ENCODE measurements around the gene SRPK2.
"Not testable (repeated sequence)": the region's sequence is repeated elsewhere in the genome, so short reads cannot be mapped to it uniquely, and the experiment has no call there.

The SRPK2 gene

GRCh38 chr7:105215821-105216220 is 172.9 kb downstream of the SRPK2 start:
- DNase-seq = no peak

DNA sequence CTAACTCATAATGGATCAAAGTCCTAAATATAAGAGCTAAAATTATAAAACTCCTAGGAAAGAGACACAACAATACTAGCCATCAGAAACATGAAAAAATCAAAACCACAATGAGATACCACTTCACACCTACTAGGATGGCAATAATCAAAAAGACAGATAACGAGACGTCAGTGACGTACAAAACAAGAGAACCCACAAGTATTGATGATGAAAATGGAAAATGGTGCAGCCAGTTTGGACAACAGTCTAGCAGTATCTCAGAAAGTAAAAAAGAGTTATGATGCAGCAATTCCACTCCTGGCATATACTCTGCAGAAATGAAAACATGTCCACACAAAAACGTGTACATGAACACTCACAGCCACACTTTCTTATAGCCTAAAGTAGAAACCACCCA is 173.5 kb downstream of the SRPK2 start:
- DNase-seq = no peak

GRCh38 chr7:105213611-105214010 is 175.1 kb downstream of the SRPK2 start:
- DNase-seq = no peak

DNA sequence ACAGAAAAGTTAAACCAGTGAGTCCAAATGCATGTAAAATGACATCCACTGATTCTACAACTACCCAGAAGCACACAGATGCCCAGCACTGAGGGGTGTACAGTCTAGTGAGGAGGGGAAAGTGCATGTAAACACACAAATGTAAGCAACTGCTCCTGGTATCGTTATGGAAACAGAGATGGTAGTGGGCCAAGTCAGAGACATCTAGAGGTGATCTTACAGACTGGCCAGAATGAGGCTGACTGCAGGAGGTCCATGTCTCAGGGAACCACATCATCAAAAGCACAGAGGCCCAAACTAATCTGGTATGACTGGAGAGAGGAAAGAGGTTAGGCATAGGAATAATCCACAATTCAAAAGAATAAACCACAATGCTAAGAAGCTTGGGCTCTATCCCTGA is 176.5 kb downstream of the SRPK2 start:
- DNase-seq = no peak

DNA sequence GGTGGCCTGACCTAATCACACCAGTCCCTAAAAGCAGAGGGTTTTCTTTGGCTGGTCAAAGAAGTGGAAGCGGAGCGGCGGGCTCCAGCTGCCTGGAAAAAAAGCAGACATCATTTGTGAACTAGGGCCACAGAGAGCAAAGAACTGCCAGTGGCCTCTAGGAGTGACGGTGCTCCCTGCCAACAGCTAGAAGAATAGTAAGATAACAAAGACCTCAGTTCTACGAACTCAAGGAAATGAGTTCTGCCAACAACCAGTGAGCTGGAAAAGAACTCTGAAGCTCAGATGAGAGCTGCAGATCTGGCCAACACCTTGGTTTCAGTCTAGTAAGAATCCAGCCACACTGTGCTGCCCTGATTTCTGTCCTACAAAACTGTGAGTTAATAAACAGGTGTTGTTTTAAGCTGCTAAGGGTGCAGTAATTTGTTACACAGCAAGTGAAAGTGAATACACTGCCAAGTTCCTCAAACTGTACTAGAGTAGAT is 178.0 kb downstream of the SRPK2 start:
- DNase-seq = no peak

- no peak for DNase-seq
These were observed 178.9 kb downstream of the SRPK2 start for GRCh38 chr7:105209870-105210269.

- no peak for DNase-seq
These were observed 179.3 kb downstream of the SRPK2 start for GRCh38 chr7:105209433-105209832.

- DNase-seq = no peak
These were observed 181.7 kb downstream of the SRPK2 start for GRCh38 chr7:105206985-105207384.

DNA sequence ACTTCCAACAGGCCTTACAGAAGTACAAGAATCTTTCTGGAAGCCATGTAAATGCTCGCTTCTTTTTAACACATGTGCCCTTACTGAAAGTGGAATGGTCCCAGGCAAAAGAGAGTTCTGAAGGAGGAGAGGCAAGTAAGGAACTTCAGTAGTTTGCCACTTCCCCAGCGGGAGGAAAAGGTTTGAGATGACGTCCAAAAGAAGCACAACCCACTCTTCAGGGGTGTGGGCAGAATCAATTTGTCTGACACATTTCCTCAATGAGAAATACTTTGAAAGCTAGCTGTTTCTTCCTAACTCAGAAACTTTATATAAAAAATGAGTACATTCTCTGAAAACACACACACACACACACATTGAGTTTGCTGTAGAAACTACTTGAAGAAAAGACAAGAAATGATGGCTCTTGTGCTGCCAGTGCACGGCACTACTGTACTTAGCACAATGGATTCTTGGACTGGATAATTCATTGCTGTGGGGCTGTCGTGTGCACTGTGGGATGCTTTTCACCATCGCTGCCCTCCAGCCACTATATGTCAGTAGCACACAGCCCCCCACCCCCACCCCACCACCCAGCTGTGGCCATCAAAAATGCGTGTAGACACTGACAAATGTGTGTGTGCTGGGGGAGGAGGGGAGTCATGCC is 183.0 kb downstream of the SRPK2 start:
- no peak for DNase-seq

DNA sequence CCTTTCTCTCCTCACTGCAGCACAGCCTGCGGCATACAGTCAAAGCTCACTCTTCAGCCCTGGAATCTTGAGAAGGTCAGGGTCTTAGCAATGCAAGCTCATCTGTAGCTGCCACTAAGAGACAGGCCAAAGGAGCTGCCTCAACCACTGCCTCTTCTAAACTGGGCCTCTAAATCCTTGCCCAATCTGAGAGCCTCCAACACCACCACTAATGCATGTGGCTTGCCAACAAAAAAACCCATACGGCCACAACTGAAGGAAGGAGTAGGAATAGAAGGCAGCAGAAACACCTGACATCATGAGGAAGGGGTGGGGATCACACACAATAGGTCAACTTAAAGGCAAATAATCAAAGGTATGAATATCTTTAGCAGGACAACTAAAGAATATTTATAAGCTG is 183.8 kb downstream of the SRPK2 start:
- DNase-seq = no peak

DNA sequence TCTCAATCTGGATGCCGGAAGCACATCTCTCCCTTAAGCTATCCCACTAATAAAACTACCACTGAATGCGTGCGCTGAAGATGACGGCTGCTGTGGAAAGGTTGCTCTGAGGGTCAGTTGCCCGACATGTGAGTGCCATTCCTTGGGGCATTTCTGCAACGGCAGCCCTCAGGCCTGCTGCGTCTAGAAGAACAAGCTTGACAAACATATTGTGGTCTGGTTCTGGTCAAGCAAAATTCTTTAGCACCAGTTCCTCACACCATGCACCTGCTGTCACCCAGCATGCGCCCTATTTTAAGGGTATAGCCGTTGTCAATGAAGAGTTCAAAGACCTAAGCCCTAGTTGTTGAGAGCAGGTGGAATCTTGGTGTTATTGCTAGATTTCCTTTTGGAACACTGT is 184.2 kb downstream of the SRPK2 start:
- no peak for DNase-seq

DNA sequence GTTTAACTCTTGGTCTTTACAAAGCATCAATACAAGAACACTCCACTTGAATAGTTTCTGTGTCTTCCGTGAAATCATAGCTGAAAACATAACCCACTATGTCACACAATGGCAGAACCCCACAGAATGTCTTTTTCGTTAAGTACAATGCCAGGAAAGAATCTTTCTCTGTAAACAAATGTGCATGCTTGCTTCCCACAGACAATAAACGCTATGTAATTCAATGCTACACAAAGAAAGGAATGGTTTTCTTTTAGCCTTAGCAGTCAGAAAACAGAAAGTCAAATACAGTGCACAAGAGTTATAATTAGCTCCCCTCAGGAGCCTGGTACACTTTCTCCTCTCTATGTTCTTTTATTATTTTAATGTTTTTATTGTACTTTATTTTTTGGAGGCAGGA is 186.1 kb downstream of the SRPK2 start:
- no peak for DNase-seq

DNA sequence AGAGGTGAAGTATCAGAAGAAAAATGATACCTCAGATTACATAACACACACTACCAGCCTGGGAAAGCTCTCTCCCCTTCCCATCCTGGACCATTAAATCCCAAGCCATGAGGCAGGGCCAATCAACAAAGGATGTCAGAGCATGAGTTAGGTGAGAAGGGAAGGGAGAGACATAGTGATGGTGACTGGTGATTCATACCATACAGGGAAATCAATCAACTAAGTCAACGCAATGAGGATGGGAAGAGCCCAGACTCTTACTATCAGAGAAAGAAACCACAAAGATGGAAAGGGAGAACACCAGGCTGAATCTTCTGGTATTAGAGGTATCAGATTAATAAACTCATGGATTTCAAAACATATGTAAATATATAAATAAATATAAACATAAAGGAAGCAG is 189.3 kb downstream of the SRPK2 start:
- DNase-seq = no peak

DNA sequence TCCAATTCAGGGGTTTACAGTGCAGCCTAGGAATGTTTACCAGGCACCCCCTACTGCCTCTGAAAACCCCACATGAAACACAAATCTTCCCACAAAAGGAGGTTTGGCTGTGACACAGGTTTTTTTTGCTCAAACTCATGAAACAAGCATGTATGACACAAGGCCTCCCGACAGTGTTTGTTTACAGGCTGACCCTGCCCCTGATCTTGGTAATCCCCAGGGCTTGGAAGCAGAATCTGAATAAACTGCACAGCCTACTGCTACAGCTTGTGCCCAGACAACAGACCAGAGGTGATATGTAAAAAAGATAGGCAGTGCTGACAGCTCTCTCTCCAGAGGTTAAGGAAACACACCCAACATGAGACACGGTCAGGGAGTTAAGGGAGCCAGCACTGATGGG is 190.5 kb downstream of the SRPK2 start:
- DNase-seq = no peak

- no peak for DNase-seq
These were observed 192.2 kb downstream of the SRPK2 start for GRCh38 chr7:105196473-105196872.

DNA sequence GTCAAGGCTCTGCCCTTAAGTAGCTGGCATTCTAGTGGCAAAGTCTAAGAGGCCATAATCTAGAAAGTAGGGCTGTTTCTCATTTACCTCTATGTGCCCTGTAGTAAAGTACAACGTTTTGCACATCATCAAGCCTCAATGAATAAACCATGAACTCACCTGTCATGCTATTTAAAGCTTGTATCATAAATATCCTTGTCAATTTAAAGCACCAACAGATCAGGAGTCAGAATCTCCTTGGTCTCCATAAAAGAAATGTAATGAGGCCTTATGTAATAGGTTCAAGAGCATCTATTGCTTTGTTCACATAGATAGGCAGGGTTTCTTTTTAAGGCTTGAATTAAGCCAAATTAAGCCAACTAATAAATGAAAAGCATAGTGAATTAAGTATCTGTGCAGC is 192.8 kb downstream of the SRPK2 start:
- no peak for DNase-seq

GRCh38 chr7:105194959-105195358 is 193.8 kb downstream of the SRPK2 start:
- not testable (repeated sequence) for DNase-seq

DNA sequence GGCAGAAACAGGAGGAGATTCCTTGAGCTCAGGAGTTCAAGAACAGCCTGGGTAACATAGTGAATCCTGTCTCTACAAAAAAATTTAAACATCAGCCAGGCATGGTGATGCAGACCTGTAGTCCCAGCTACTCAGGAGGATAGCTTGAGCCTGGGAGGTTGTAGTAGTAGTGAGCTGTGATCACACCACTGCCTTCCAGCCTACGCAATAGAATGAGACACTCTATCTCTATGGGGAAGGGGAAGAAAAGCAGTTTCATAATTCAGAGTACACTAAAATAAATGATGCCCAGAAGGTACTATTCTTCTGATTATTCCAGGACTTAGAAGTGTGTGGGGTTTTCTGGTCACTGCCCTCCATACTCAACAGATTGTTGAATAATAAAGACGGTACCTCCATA is 197.4 kb downstream of the SRPK2 start:
- no peak for DNase-seq

DNA sequence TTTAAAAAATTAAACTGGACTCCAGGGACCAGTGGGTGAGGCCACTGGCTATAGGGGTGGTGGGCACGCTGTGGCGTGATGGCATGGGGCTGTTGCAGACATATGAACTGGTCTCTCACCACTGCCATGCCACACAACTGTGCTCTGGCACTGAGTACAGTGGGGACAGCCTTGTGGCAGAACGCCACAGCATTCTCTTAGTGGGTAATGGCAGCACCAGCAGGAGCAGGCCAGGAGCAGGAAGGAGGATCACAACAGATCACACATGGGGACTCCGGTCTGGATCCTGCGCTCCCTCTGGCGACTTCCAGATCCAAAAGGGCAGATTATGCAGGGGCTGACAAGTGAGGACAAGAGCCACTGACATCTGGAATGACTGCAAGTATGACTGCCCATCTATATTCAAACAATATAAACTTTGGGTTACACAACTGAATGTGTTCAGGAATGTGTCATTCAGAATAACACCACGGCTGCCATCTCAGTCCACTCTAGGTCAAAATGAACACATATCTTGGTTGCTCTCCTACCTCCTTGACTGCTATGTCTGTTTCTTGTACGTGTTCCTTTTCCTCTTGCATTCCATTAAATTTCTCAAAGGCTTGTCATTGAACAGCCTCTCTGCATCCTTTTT is 198.7 kb downstream of the SRPK2 start:
- no peak for DNase-seq

- no peak for DNase-seq
These were observed 200.5 kb downstream of the SRPK2 start for GRCh38 chr7:105188201-105188600.

DNA sequence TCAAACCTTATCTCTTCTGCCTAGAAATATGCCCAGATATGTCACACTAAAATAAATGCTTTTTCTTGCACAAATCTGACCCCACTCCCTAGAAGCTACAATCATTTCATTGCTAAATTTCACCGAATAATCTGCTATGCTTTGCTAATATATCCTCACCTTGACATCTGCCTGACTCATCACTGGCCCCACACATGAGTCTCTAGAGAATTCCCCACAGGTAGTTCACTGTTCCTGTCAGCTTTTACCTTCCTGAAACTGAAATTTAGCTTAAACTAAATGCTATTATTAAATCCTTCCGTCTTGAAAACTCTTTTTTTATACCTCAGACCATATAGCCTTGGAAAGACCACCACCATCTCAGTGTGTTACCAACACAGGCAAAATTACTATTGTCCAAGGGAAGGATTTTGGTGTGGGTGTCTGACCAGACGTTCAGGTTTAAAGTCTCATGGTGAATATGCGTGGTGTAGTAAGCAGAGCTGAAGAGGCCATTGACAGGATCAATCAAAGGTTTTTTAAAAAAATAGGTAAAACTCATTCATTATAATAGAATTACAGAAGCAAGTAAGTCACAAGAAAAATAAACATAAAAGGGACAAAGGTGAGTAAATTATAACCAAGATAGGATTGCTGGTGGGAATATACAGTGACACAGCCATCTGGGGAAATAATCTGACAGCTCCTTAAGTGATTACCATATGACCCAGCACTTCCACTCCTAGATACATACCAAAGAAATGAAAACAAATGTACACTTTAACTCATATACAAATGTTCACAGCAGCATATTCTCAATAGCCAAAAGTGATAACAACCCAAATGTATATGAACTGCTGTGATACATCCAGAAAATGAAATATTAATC is 201.2 kb downstream of the SRPK2 start:
- no peak for DNase-seq

DNA sequence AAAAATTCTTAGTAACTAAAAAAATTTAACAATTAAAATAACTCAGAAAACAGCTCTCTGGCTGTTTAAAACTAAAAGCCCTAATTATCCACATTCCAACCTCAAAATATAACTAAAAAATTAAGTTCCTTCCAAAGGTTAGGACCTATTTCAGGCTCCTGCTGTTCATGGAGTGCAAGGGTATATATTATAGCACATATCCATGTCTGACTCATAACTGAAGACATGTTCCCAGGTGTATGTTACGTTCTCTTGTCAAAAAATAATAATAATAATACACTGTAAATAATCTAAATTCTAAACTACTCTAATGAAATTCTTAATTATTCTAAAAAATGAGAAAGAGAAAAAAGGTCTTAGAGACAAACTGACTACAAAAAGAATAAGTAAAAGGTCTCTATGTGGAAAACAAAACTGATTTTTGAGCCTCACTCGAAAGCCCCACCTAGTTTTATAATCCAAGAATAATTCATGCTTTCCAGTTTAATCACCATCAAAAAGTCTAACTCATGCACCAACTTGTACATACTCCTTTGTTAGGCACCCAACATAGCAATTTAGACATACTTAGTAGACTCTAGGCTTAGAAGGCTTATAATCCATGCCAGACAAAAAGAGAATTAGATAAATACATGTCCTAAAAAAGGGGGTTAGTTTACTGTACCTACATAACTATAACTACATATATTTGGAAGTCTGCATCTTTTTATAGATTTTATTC is 203.3 kb downstream of the SRPK2 start:
- no peak for DNase-seq

- no peak for DNase-seq
These were observed 208.7 kb downstream of the SRPK2 start for GRCh38 chr7:105180002-105180401.
